ENCODE measurements around the gene EPB42.
"Not testable (repeated sequence)": the region's sequence is repeated elsewhere in the genome, so short reads cannot be mapped to it uniquely, and the experiment has no call there.

The EPB42 gene

DNA sequence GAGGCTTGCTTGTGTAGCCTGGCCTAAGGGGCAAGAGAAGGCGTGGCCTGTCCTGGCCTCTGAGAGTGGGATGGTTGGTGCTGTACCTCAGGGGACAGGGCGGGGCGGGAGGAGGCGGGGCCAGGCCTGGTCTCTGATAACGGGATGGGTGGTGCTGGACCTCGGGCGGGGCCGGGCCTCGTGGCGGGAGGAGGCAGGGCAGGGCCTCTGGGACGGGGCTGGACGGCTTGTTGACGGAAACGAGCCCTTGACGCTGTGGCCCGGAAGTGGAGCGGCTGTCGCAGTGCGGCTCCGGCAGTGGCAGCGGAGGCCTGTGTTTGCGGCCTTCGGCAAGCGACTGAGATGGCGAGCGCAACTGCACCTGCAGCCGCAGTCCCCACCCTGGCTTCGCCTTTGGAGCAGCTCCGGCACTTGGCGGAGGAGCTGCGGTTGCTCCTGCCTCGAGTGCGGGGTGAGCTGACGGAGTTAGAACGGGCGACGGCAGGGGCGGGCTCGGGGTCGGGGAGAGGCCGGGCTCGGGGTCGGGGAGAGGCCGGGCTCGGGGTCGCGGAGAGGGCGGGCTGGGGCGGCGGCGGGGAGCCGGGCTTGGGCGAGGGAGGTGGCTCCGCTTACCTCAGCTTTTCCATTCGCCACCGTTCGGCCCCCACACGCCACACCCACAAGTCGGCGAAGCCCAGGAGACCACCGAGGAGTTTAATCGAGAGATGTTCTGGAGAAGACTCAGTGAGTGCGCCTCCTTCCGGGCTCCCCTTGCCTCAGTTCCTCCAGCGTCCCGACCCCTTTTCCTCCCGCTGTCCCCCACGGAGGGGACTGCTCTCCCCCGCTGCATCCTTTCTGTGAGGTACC lies 35.4 kb downstream of the EPB42 start, which contains the start of gene CCNDBP1:
TSS of gene CCNDBP1 (plus strand) at position 247 of the 846 bp plus-strand sequence. CDS start at position 343, 96 bp downstream.
- DNase-seq (ENCODE audit: low read depth) = peak; percentile 87

DNA sequence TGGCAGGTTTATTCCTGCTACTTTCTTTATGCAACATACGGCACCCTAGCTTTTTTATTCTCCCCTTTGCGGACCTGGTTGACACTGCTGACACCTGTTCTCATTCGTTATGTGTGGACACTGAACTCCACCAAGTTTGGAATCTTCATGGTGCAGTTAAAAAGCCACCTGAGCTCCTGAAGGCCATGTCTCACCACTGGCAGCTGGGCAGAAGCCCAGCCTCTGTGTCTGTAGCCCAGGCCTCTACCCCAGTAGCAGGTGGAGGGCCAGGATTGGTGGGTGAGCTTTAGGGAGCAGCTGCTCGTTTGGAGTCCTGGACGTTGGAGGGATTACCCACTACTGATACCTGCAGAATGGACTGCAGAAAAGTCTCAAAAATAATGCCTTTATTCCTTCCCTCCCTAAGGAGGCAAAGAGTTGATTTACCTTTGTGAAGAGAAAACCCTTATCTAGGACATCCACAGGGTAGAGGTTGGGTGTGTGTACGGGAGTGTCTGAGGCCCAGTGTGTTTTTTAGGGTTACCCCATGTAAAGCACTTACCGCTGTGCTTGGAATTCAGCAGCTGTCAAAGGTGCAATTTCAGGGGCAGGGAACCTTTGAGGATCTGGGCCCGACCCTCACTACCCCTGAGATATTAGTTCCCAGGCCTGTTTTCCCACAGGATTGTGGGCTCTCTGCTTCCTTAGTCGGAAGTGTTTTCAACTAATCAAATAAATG lies 36.3 kb downstream of the EPB42 start:
- no peak for DNase-seq (ENCODE audit: low read depth)

DNA sequence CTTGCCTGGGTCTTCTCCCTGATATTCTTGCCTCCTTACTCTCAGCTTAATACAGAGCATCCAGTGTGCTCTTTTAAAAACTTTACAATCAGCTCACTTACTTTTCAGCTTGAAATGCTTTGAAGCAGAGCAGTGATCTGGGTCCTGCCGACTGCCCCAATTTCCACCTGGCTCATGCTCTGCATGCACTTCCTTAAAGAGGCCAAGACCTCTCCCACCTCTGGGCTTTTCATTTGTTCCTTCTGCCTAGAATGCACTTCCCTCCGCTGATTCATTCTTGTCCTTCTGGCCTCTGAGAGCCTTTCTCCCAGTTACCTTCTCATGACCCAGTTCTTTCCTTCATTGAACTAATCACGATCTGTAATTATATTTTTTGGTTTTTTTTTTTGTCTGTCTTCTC lies 37.5 kb downstream of the EPB42 start:
- no peak for DNase-seq (ENCODE audit: low read depth)

DNA sequence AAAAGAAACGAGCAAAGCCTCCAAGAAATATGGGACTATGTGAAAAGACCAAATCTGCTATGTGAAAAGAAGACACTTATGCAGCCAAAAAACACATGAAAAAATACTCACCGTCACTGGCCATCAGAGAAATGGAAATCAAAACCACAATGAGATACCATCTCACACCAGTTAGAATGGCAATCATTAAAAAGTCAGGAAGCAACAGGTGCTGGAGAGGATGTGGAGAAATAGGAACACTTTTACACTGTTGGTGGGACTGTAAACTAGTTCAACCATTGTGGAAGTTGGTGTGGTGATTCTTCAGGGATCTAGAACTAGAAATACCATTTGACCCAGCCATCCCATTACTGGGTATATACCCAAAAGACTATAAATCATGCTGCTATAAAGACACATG lies 43.7 kb downstream of the EPB42 start:
- not testable (repeated sequence) for DNase-seq (ENCODE audit: low read depth)

DNA sequence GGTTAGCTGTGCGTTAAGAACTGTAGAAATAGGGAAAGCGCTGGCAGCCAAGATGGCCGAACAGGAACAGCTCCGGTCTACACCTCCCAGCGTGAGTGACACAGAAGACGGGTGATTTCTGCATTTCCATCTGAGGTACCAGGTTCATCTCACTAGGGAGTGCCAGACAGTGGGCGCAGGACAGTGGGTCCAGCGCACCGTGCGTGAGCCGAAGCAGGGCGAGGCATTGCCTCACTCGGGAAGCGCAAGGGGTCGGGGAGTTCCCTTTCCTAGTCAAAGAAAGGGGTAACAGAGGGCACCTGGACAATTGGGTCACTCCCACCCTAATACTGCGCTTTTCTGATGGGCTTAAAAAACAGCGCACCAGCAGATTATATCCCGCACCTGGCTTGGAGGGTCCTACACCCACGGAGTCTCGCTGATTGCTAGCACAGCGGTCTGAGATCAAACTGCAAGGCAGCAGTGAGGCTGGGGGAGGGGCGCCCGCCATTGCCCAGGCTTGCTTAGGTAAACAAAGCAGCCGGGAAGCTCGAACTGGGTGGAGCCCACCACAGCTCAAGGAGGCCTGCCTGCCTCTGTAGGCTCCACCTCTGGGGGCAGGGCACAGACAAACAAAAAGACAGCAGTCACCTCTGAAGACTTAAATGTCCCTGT lies 45.0 kb downstream of the EPB42 start:
- DNase-seq (ENCODE audit: low read depth) = not testable (repeated sequence)

DNA sequence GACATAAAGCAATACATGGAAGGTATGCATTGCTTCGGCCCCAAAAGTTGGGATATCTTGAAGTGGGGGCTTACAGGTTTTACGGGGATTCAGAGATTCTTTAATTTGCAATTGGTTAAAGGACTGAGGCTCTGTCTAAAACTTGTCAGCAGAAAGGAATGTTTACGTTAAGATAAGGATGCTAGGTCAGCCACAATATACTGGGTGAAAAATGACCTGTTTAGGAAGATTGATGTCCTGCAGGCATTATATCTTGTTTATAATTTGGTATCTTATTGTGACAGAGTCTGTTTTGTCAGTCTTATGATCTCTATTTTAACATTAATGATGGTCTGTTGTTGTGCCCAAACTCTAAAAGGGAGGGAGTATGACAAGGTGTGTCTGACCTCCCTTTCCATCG lies 50.9 kb downstream of the EPB42 start:
- DNase-seq (ENCODE audit: low read depth) = no peak

DNA sequence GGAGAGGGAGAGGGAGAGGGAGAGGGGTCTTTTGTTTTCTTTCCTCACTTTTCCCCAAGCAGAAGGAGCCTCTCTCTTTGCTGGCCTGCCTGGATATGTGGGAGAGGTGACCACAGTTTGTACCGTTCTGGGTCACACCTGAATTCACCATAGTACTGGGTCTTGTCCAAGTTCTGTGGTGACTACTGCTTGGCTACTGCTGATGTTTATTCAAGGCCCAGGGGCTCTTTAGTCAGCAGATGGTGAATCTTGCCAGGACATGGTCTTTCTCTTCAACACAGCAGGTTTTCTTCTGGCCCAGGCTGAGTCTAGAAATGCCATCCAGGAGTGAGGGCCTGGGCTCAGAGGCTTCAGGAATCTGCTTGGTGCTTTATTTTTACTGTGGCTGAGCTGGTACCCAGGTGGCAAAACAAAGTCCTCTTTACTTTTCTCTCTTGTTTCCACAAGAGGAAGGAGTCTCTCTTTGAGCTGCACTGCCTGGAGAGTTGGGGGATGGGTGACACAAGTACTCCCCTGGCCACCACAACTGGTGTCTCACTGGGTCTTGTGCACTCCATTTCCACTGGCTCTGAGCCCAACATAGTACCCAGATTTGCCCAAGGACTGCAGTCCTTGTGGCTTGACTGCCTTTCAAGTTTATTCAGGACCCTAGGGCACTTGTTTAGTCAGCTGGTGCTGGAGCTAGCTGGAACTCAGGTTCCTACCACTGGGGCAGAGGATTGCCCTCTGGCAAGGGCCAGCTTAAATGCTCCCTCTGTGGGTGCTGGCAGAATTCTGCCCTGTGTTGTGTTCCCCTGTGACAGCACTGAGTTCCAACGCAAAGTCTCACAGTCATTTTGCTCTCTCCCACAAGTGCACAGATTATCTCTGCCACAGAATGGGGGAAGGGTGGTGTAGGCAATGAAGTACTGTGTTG lies 52.4 kb downstream of the EPB42 start:
- DNase-seq (ENCODE audit: low read depth) = no peak

DNA sequence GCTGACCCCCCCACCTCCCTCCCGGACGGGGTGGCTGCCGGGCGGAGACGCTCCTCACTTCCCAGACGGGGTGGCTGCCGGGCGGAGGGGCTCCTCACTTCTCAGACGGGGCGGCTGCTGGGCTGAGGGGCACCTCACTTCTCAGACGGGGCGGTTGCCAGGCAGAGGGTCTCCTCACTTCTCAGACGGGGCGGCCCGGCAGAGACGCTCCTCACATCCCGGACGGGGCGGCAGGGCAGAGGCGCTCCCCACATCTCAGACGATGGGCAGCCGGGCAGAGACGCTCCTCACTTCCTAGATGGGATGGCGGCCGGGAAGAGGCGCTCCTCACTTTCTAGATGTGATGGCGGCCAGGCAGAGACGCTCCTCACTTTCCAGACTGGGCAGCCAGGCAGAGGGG lies 53.6 kb downstream of the EPB42 start:
- not testable (repeated sequence) for DNase-seq (ENCODE audit: low read depth)

DNA sequence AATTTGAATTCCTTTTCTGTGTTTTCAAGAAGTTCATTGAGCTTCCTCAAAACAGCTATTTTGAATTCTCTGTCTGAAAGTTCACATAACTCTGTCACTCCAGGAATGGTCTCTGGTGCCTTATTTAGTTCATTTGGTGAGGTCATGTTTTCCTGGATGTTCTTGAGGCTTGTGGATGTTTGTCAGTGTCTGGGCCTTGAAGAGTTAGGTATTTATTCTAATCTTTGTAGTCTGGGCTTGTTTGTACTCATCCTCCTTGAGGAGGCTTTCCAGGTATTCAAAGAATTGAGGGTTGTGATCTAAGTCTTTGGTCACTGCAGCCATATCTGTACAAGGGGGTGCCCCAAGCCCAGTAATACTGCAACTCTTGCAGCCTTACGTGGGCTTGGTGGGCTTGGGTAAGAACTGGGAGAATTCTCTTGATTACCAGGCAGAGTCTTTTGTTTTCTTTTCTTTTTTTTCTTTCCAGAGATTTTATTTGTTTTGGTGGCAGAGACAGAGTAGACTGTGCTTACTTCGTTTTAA lies 55.0 kb downstream of the EPB42 start:
- no peak for DNase-seq (ENCODE audit: low read depth)

DNA sequence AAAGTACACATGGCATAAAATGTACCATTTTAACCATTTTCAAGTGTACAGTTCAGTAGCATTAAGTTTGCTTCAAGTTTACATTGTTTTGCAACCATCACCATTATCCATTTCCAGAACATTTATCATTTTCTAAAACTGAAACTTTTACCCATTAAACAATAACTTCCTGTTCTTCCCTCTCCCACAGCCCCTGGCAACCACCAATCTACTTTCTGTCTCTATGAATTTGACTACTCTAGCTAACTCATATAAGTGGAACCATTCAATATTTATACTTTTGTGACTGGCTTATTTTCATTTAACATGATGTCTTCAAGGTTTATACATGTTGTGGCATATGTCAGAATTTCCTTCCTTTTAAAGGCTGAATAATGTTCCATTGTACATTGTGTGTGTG lies 67.5 kb downstream of the EPB42 start:
- DNase-seq (ENCODE audit: low read depth) = no peak

DNA sequence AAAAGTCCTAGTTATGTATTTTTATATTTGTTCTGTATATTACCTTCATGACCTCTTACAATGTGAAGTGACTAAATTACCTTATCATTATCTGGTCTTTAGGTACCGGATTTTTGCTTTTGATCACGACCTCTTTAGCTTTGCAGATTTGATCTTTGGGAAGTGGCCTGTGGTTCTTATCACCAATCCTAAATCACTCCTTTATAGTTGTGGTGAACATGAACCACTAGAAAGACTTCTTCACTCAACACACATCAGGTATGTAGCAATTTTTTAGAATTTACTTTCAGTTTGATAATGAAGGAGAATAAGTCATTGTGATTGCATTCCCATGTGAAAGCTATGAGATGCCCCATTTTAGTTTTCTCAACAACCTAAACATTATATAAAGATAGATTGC lies 69.1 kb downstream of the EPB42 start:
- no peak for DNase-seq (ENCODE audit: low read depth)

DNA sequence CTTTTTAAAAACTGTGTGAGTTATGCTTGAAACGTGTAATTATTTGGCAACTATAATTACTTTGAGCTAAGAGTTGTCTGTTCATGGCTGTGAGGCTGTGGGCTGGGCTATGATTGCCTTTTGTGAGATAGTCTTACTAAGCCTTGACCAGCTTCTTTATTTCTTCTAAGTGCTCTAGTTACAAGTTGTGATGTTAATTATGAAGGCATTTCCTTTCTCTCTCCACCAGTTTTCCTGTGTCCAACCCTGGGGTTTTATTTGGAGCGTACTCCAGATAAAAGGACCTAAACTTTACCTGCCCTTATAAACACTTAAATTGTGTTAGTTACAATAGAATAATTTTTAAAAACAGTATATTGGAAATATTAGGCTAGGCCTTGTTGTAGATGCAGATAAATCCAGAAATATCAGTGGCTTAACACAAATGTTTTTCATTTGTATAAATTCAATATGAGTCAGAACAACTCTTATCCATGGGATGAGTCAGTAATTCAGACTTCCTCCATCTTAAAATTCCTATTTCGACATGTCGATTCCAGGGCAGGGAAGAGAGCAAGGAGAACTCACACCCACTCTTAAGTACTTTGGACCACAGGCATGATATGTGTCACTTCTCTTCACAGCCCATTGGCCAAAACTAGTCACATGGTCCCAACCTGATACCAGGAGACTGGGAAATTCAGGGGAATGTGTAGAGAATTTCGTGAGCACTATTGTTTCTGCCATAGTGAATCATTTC lies 70.5 kb downstream of the EPB42 start:
- DNase-seq (ENCODE audit: low read depth) = no peak
